Sigmoid colon (tissue), 7 donors: ENCODE data around the gene ARID5A. TPM values are rescaled to one million over a fixed set of nuclear protein-coding genes. Genes with fewer than 3 reads are reported as not detected.

ENCODE experiments used
- DNase-seq: peaks from one replicate; pipeline ENCODE4 v3.0.0-alpha.2; 2019
- H3K27ac ChIP-seq, 4 donors: fragments of 200-600 bp; sonication (generic); one replicate each; pipeline ENCODE4 v1.5.1; 2016 to 2019; ENCODE audit warnings: mild to moderate bottlenecking in 1 of 4
- H3K27me3 ChIP-seq, 3 donors: fragments of 200-600 bp; sonication (generic); one replicate each; pipeline ENCODE4 v1.5.1; 2019; ENCODE audit warnings: mild to moderate bottlenecking in 1 of 3
- H3K36me3 ChIP-seq, 4 donors: fragments of 200-600 bp; sonication (generic); one replicate each; pipeline ENCODE4 v1.5.1; 2016 to 2019
- H3K4me1 ChIP-seq, 4 donors: fragments of 200-600 bp; sonication (generic); one replicate each; pipeline ENCODE4 v1.5.1; 2017 to 2019
- H3K4me3 ChIP-seq, 4 donors: fragments of 200-600 bp; sonication (generic); one replicate each; pipeline ENCODE4 v1.5.1; 2017 to 2019; ENCODE audit warnings: mild to moderate bottlenecking in 2 of 4, moderate library complexity in 1 of 4
- H3K9me3 ChIP-seq, 4 donors: fragments of 200-600 bp in 3 of 4; sonication (generic) in 3 of 4; one replicate each; pipeline versions ENCODE4 v1.5.1 to v1.6.1; 2013 to 2019
- EP300 ChIP-seq, 4 donors: sonication (generic); formaldehyde crosslinking; IDR thresholded peaks; one replicate each; pipeline ENCODE4 v1.6.1; 2017; ENCODE audit warnings: antibody characterized with exemption in 4 of 4
- POLR2A ChIP-seq, 2 donors: fragments of 450-650 bp; IDR thresholded peaks; one replicate each; pipeline ENCODE4 v1.6.1; 2016; ENCODE audit warnings: antibody characterized with exemption in 2 of 2, mild to moderate bottlenecking in 2 of 2, moderate library complexity in 2 of 2
- POLR2AphosphoS5 ChIP-seq, 4 donors: sonication (generic); formaldehyde crosslinking; IDR thresholded peaks; one replicate each; pipeline ENCODE4 v1.6.1; 2017; ENCODE audit warnings: antibody characterized with exemption in 4 of 4
- WGBS, 2 donors: extraction: QIAGEN DNeasy Blood & Tissue Kit; methylation state at CpG; one replicate each; pipeline ENCODE4 v1.1.7; 2013; 5-methylcytosine and 5-hydroxymethylcytosine counted together
- intact Hi-C: fragments of 100-400 bp; cut with DNase I; formaldehyde crosslinking; loops from one replicate; pipeline ENCODE4 v1.15.1; 2023
- polyA plus RNA-seq, 3 donors: library from polyadenylated mRNA; stranded (reverse); fragments of 200-250 nt; gene quantifications; one replicate each; pipeline ENCODE4 v1.2.3, GENCODE V29; 2013
- total RNA-seq, 4 donors: library from RNA; depleted of rRNA; stranded (reverse); fragments of >200 nt; gene quantifications; one replicate each; pipeline ENCODE4 v1.1.0, GENCODE V29; 2016
- TF ChIP-seq, protein P1 (sequence below), 4 experiments: fragments of 450-650 bp in 3 of 4; fragments of 200-600 bp in 1 of 4; IDR thresholded peaks; one replicate each; pipeline ENCODE4 v1.5.1; 2016 to 2019; ENCODE audit warnings: antibody characterized with exemption in 4 of 4, mild to moderate bottlenecking in 3 of 4, moderate library complexity in 2 of 4
- donor health status: healthy with polysubstance abuse.
- donor health status: Bipolar disorder and iron deficiency.
- donor health status: healthy.

The ARID5A gene
- total and polyA plus RNA-seq, 7 donors = 7.8 to 179 (median 17.9) TPM

DNA sequence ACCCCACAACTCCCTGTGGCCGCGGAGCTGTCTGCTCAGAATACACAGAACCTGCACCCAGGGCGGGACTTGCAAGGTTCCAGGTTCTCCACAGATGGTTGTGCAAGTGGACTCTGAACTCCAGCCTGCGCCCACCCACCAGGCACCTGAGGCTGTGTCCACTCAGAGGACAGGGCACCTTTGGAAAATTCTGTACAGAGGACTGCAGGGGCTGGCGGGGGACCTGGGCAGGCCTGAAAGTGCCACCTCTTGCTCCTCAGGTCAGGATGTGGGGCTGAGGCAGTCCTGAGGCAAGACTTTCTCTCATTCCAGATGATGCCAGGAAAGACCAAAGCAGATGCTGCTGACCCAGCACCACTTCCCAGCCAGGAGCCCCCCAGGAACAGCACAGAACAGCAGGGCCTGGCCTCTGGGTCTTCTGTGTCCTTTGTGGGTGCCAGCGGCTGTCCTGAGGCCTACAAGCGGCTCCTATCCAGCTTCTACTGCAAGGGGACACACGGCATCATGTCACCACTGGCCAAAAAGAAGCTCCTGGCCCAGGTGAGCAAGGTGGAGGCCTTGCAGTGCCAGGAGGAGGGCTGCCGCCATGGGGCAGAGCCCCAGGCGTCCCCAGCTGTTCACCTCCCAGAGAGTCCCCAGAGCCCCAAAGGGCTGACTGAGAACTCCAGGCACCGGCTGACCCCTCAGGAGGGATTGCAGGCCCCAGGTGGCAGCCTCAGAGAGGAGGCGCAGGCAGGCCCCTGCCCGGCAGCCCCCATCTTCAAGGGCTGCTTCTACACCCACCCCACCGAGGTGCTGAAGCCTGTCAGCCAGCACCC, 14.4 kb downstream of the ARID5A start:
- intact Hi-C loops = loop anchor here (5.0 kb wide), 1 partner anchor 44 kb away; the partner anchor contains the start of gene NEURL3
- no peak for DNase-seq

DNA sequence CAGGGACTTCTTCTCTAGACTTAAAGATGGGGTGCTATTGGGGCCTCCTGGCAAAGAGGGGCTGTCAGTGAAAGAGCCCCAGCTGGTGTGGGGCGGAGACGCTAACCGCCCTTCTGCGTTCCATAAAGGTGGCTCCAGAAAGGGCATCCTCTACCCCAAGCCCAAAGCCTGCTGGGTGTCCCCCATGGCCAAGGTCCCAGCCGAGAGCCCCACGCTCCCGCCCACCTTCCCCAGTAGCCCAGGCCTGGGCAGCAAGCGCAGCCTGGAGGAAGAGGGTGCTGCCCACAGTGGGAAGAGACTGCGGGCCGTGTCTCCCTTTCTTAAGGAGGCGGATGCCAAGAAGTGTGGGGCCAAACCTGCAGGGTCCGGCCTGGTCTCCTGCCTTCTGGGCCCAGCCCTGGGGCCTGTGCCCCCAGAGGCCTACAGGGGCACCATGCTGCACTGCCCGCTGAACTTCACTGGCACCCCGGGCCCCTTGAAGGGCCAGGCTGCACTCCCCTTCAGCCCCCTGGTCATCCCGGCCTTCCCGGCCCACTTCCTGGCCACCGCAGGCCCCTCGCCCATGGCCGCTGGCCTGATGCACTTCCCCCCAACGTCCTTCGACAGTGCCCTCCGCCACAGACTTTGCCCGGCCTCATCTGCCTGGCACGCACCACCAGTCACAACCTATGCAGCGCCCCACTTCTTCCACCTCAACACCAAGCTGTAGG, 15.2 kb downstream of the ARID5A start:
- intact Hi-C loops = loop anchor here (5.0 kb wide), 1 partner anchor 44 kb away; the partner anchor contains the start of gene NEURL3
- Histone ChIP-seq H3K4me1 (peaks cover 0 to 14% (median 11%) of the 10 kb centered on the region in 4 donors), H3K9me3 (no peaks in the 10 kb centered on the region), H3K27ac (no peak overlapping the region), H3K27me3 (no peaks in the 10 kb centered on the region), H3K4me3 (no peak overlapping the region), H3K36me3 (peaks cover 6 to 61% (median 31%) of the 10 kb centered on the region in 4 donors)
- 96% methylated on average over 25 of the region's 25 CpGs for WGBS, 2 donors
- TF ChIP-seq, protein P1, sequence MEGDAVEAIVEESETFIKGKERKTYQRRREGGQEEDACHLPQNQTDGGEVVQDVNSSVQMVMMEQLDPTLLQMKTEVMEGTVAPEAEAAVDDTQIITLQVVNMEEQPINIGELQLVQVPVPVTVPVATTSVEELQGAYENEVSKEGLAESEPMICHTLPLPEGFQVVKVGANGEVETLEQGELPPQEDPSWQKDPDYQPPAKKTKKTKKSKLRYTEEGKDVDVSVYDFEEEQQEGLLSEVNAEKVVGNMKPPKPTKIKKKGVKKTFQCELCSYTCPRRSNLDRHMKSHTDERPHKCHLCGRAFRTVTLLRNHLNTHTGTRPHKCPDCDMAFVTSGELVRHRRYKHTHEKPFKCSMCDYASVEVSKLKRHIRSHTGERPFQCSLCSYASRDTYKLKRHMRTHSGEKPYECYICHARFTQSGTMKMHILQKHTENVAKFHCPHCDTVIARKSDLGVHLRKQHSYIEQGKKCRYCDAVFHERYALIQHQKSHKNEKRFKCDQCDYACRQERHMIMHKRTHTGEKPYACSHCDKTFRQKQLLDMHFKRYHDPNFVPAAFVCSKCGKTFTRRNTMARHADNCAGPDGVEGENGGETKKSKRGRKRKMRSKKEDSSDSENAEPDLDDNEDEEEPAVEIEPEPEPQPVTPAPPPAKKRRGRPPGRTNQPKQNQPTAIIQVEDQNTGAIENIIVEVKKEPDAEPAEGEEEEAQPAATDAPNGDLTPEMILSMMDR (IDR thresholded peaks at IDR 0.05) = no peak
- TF ChIP-seq POLR2AphosphoS5 (IDR thresholded peaks at IDR 0.05) (no peak), POLR2A (IDR thresholded peaks at IDR 0.05) (no peak), EP300 (IDR thresholded peaks at IDR 0.05) (no peak)
- DNase-seq = no peak

More for the DNA sequence above, 14.4 kb downstream of the ARID5A start:
- Histone ChIP-seq H3K27ac (no peak overlapping the region), H3K4me1 (peaks cover 0 to 14% (median 11%) of the 10 kb centered on the region in 4 donors), H3K4me3 (no peak overlapping the region), H3K27me3 (no peaks in the 10 kb centered on the region), H3K36me3 (peaks cover 6 to 61% (median 31%) of the 10 kb centered on the region in 4 donors), H3K9me3 (no peaks in the 10 kb centered on the region)
- WGBS, 2 donors = 94 to 95% methylated on average over 14 of the region's 14 CpGs
- TF ChIP-seq, protein P1 (IDR thresholded peaks at IDR 0.05) = no peak
- TF ChIP-seq POLR2AphosphoS5 (IDR thresholded peaks at IDR 0.05) = no peak
- TF ChIP-seq EP300 (IDR thresholded peaks at IDR 0.05) = no peak
- TF ChIP-seq POLR2A (IDR thresholded peaks at IDR 0.05) = no peak

DNA sequence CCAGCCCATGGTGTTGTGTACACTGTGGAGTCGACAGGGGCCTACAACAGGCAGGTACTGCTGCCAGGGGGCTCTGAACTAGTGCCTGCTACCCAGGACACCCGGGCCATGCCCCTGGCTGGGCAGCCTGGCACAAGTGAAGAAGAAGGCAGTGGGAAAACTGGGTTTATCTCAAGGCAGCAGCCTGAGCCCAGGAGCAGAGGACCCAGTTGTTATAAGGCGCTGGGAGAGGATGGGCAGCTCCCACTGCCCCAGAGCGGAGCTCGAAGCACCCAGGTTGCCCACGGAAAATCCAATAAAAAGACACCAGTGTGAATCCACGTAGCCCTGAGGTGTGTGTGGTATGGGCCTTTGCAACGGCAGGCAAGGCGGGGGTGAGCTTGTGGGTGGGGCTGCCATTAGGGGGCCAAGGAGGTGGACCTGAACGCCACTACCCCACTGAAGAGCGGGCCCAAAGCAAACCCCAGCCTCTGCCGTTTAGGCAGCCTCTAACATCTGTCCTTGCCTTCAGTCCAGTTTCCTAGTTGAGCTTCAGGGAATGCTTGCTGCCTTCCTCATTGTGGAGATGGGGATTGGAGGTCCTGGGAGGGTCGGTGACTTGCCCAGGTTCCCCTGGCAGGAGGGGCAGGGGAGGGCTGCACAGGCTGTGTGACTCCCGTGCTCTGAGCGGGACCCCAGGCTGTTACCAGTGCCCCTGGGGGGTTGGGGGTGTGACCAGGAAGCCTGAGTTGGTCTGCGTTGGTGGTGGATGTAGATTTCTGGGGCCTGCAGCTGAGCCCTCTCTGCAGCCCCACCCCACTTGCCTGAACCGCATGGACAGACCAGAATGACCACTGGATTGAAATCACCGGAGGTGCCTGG, 16.0 kb downstream of the ARID5A start:
- Histone ChIP-seq H3K4me3 (no peak overlapping the region), H3K4me1 (peaks cover 0 to 14% (median 11%) of the 10 kb centered on the region in 4 donors), H3K36me3 (peaks cover 6 to 56% (median 29%) of the 10 kb centered on the region in 4 donors), H3K27me3 (no peaks in the 10 kb centered on the region), H3K27ac (no peak overlapping the region), H3K9me3 (no peaks in the 10 kb centered on the region)
- TF ChIP-seq POLR2A (IDR thresholded peaks at IDR 0.05) (no peak), POLR2AphosphoS5 (IDR thresholded peaks at IDR 0.05) (no peak), EP300 (IDR thresholded peaks at IDR 0.05) (no peak)
- TF ChIP-seq, protein P1 (IDR thresholded peaks at IDR 0.05) = no peak
- DNase-seq = no peak
- 87 to 90% methylated on average over 18 of the region's 18 CpGs for WGBS, 2 donors
- intact Hi-C loops = loop anchor here (5.0 kb wide), 1 partner anchor 45 kb away; the partner anchor contains the start of gene NEURL3
